Measurements from ENCODE around the gene GLIS1. TPM values are rescaled to one million over a fixed set of nuclear protein-coding genes. Genes with fewer than 3 reads are reported as not detected.

GLIS1 gene
- total RNA-seq, 4 donors from 2014 or later = 0.63 to 2.4 (median 1.0) TPM

DNA sequence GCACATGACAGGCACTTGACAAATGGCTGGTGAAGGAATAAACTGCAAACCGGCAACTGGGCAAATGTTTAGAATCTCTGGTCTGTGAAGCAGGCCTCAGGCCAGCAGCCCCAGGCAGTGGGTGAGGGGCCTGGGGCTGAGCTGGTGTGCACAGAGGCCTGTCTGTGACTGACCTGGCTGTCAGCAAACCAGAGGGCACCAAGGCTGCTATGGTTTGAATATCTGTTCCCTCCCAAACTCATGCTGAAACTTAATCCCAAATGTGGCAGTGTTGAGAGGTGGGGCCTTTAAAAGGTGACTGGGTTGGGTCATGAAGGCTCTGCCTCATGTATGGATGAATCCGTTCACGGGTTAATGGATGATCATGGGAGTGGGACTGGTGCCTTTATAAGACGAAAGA is 140.0 kb downstream of the GLIS1 start:
- DNase-seq (ENCODE audit: low spot score in 2 of 2) = no peak
- TF ChIP-seq POLR2A (IDR thresholded peaks at IDR 0.05) = no peak
- TF ChIP-seq, protein P1, sequence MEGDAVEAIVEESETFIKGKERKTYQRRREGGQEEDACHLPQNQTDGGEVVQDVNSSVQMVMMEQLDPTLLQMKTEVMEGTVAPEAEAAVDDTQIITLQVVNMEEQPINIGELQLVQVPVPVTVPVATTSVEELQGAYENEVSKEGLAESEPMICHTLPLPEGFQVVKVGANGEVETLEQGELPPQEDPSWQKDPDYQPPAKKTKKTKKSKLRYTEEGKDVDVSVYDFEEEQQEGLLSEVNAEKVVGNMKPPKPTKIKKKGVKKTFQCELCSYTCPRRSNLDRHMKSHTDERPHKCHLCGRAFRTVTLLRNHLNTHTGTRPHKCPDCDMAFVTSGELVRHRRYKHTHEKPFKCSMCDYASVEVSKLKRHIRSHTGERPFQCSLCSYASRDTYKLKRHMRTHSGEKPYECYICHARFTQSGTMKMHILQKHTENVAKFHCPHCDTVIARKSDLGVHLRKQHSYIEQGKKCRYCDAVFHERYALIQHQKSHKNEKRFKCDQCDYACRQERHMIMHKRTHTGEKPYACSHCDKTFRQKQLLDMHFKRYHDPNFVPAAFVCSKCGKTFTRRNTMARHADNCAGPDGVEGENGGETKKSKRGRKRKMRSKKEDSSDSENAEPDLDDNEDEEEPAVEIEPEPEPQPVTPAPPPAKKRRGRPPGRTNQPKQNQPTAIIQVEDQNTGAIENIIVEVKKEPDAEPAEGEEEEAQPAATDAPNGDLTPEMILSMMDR (IDR thresholded peaks at IDR 0.05) = no peak
- intact Hi-C loops (cut with DNase I; ENCODE audit: low total_unique reads) = loop anchor here (10.0 kb wide), 1 partner anchor 114 kb away; no protein-coding TSS in a partner anchor
- H3K4me3 ChIP-seq (ENCODE audit: low read depth, poor library complexity, severe bottlenecking) = no peak overlapping the region
- 89 to 95% methylated on average over 4 of the region's 4 CpGs for WGBS, 2 donors

DNA sequence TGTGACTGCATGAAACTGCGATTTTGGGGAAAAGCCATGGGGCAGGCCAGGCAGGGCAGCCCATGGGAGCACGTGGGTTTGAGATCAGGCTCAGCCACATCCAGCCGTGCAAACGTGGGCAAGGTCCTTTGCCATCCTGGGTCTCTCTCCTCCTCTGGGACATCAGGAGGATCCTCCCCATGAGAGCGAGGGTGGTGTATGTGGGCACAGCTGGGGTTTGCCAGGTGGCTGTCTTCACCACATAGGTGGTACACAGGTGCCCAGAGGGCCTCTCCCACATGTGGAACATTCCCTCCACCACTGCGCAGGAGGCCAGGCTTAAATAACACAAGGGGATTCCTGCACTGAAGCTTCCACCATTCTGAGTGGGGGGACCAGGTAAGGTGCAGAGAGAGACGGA is 143.1 kb downstream of the GLIS1 start:
- intact Hi-C loops (cut with DNase I; ENCODE audit: low total_unique reads) = loop anchor here (10.0 kb wide), 1 partner anchor 111 kb away; no protein-coding TSS in a partner anchor

DNA sequence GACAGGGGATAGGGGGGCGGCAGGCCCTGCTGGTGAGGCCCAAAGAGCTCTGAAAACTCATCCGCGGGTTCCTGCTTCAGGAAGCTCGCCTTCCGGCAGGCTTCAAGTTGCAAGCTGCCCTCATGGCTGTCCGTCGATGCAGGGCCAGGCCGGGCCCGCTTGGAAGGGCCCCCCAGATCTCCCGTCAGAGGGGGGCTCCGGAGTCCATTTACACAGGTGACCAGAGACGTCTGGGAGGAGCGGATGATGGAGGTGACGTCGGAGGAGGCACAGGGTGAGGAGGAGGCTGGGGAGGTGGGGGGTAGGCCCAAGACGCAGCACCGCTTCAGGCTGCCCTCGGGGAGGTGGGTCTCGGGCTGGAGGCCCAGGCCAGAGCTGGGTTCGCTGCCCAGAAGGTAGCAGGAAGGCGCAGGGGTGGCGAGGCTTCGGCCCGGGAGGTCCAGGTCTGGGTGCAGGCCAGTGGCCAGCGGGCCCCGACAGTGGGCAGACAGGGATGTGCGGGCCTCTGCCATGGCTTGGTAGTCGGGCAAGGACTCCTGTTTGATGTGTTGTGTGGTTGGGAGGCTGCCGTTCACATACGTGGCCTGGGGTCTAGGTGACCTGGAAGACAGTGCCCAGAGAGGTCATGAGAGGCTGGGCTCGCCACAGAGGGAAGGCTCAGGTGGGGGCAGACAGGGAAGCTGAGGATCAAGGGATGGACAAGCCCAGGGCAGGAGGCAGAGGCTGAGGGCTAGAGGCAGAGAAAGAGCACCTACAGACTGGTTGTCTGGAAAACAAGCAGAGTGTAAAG is 144.4 kb downstream of the GLIS1 start:
- WGBS, 2 donors = 90 to 96% methylated on average over 26 to 31 of the region's 31 CpGs
- DNase-seq (ENCODE audit: low spot score in 2 of 2) = no peak
- intact Hi-C loops (cut with DNase I; ENCODE audit: low total_unique reads) = loop anchor here (10.0 kb wide), 1 partner anchor 110 kb away; no protein-coding TSS in a partner anchor
- TF ChIP-seq, protein P1 (IDR thresholded peaks at IDR 0.05) = no peak
- no peak for TF ChIP-seq POLR2A (IDR thresholded peaks at IDR 0.05)
- H3K4me3 ChIP-seq (ENCODE audit: low read depth, poor library complexity, severe bottlenecking) = no peak overlapping the region

More for the DNA sequence above, 143.1 kb downstream of the GLIS1 start:
- no peak for TF ChIP-seq POLR2A (IDR thresholded peaks at IDR 0.05)
- TF ChIP-seq, protein P1 (IDR thresholded peaks at IDR 0.05) = no peak
- 96 to 97% methylated on average over 7 of the region's 7 CpGs for WGBS, 2 donors
- no peak overlapping the region for H3K4me3 ChIP-seq (ENCODE audit: low read depth, poor library complexity, severe bottlenecking)
- no peak for DNase-seq (ENCODE audit: low spot score in 2 of 2)

DNA sequence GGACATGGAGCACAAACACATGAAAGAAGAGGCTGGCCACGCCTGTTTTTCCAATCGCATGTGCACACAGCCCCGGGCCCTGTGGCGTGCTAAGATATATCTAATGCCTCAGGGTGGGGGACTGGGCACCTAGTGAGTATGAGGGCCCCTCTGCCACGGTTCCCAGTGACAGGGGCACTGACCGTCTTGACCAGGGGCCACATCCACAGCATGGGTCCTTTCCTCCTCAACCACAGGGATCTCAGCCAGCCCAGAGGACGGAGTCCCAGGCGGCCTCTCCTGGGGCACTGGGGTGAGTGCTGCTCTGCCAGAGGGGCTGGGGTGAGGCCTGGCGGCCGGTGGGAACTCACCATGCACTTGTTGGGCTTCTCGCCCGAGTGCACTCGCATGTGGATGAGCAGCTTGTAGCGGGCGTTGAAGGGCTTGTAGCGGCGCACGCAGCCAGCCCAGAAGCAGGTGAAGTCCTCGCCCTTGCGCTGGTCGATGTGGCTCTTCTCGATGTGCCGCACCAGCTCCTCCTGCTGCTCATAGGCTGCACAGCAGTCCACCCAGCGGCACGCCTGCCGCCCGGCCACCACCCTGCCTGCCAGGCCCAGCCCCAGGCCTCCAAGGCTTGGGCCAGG is 145.1 kb downstream of the GLIS1 start:
- intact Hi-C loops (cut with DNase I; ENCODE audit: low total_unique reads) = loop anchor here (10.0 kb wide), 1 partner anchor 109 kb away; no protein-coding TSS in a partner anchor
- no peak overlapping the region for H3K4me3 ChIP-seq (ENCODE audit: low read depth, poor library complexity, severe bottlenecking)
- no peak for DNase-seq (ENCODE audit: low spot score in 2 of 2)
- 67 to 75% methylated on average over 24 to 27 of the region's 27 CpGs for WGBS, 2 donors
- TF ChIP-seq, protein P1 (IDR thresholded peaks at IDR 0.05) = no peak
- TF ChIP-seq POLR2A (IDR thresholded peaks at IDR 0.05) = no peak

DNA sequence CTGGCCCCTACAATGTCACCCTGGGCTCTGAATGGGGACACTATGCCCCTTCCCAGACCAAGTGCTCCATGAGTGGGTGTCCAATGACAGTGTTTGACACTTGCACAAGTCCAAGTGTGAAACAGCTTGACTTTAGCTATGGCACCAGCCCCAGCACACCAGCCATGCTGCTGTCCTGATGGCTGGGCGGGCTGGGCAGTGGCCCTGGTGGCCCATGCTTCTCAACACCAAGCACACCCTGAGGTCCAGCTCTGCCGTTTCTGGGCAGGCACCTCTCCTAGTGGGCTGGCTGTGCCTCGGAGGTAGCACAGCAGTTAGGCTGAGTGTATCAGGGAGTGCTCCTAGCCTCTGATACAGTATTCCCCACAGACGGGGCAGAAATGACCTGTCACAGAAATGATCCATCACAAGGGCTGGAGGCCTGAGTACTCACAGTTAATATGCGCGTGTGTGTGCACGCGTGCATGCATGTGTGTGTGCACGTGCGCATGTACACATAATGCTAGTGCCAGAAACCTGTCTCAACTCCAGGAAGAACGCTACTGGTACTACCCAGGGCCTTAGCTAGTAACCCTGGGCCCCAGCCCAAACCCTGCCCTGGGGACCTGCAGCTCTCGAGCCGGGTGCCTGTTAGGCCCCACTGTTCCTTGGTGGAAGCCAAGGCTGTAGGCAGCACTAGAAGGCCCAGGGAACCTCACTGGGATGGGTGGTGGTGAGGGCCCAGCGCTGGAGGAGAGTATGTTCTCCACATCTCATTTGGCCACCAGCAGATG is 145.8 kb downstream of the GLIS1 start:
- H3K4me3 ChIP-seq (ENCODE audit: low read depth, poor library complexity, severe bottlenecking) = no peak overlapping the region
- TF ChIP-seq POLR2A (IDR thresholded peaks at IDR 0.05) = no peak
- TF ChIP-seq, protein P1 (IDR thresholded peaks at IDR 0.05) = no peak
- WGBS, 2 donors = 92 to 95% methylated on average over 13 of the region's 14 CpGs
- intact Hi-C loops (cut with DNase I; ENCODE audit: low total_unique reads) = loop anchor here (10.0 kb wide), 1 partner anchor 108 kb away; no protein-coding TSS in a partner anchor
- DNase-seq (ENCODE audit: low spot score in 2 of 2) = no peak

Data from lower leg skin (tissue), 4 donors.